BLaER1 treated with 17β-estradiol and CSF1 and Interleukin-3, amounts not matched to agents 10 nM and 100 nM (cell line): Measurements from ENCODE around the gene PPP1R12A.
"Not testable (repeated sequence)": the region's sequence is repeated elsewhere in the genome, so short reads cannot be mapped to it uniquely, and the experiment has no call there.

Experiments
- H3K27ac ChIP-seq, 11 experiments: shearing (Covaris generic); formaldehyde crosslinking; 2 replicates each; pipeline ENCODE4 v1.8.1; 2022
- H3K27me3 ChIP-seq, 11 experiments: shearing (Covaris generic); formaldehyde crosslinking; 2 replicates each; pipeline ENCODE4 v1.8.1; 2022
- H3K36me3 ChIP-seq, 11 experiments: shearing (Covaris generic); formaldehyde crosslinking; 2 replicates each; pipeline ENCODE4 v1.8.1; 2022
- H3K4me1 ChIP-seq, 10 experiments: shearing (Covaris generic); formaldehyde crosslinking; 2 replicates each; pipeline ENCODE4 v1.8.1; 2022
- H3K4me2 ChIP-seq, 11 experiments: shearing (Covaris generic); formaldehyde crosslinking; 2 replicates each; pipeline ENCODE4 v1.8.1; 2022
- H3K4me3 ChIP-seq, 10 experiments: shearing (Covaris generic); formaldehyde crosslinking; 2 replicates each; pipeline ENCODE4 v1.8.1; 2022
- H3K9ac ChIP-seq, 11 experiments: shearing (Covaris generic); formaldehyde crosslinking; 2 replicates each; pipeline ENCODE4 v1.8.1; 2022
- H3K9me3 ChIP-seq, 11 experiments: shearing (Covaris generic); formaldehyde crosslinking; replicated peaks in 1 of 11; 2 replicates each; pipeline ENCODE4 v1.8.1; 2022
- H4K20me1 ChIP-seq, 11 experiments: shearing (Covaris generic); formaldehyde crosslinking; 2 replicates each; pipeline ENCODE4 v1.8.1; 2022
- Cebpa-rat ChIP-seq, 11 experiments: shearing (Covaris generic); IDR thresholded peaks; 2 replicates each; pipeline ENCODE4 v1.8.1; 2022

The PPP1R12A gene

DNA sequence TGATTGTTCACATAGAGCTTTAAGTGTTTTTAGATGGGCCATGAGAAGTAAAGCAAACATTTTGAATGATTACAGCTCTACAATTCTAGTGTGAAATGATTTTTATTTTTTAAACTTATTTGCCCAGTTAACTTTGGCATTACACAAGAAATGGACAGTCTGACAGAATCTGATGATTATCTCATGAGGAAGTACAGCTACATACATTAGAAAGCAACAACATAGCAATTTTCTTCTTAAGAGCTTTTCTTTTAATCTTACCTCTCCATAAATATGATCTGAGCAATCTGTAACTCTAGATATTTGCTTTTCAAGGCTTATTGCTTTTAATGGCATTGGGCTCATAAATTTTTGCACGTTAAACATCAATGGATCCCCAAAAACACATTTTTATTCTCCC lies 26.5 kb upstream of the PPP1R12A start:
- Histone ChIP-seq H3K27me3 (no peaks in the 10 kb centered on the region), H3K9me3 (peaks cover 6 to 32% (median 23%) of the 10 kb centered on the region in 11 experiments; a peak in 17 of 22 replicates), H3K9ac (no peak overlapping the region), H3K4me3 (no peak overlapping the region), H3K36me3 (no peaks in the 10 kb centered on the region), H3K4me1 (peaks cover 22 to 54% (median 35%) of the 10 kb centered on the region in 10 experiments), H3K4me2 (peak overlapping the region in 4 of 11 experiments; percentile 19 to 57 (median 44); a peak in 5 of 22 replicates), H4K20me1 (no peaks in the 10 kb centered on the region), H3K27ac (peak overlapping the region in 6 of 11 experiments; percentile 57 to 78 (median 74); a peak in 5 of 22 replicates)
- no peak for TF ChIP-seq Cebpa-rat (IDR thresholded peaks at IDR 0.05)

DNA sequence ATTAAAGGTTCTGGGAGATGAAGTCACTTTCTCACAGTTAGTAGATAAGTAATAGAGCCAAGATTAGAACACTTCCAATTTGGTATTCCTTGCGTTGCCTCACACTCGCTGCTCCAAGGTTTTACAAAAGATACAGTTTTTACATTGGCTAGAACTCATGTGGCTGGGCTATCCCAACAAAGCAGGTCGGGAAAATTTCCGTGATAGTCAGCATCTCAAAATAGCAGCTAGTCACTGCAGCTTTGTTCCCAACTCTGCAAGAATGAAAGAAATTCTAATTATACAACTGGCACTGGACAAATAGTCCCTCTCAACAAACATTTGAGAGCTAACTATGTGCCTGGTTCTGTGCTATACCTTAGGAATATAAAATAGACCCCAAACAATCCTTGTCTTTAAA lies 24.6 kb upstream of the PPP1R12A start:
- H3K4me1 ChIP-seq: peaks cover 22 to 44% (median 32%) of the 10 kb centered on the region in 10 experiments
- no peaks in the 10 kb centered on the region for H3K27me3 ChIP-seq
- no peak overlapping the region; a peak in 1 of 20 replicates for H3K4me3 ChIP-seq
- H3K27ac ChIP-seq: peak overlapping the region in 7 of 11 experiments; percentile 56 to 78 (median 74); a peak in 13 of 22 replicates
- peaks cover 23 to 51% (median 40%) of the 10 kb centered on the region in 11 experiments for H3K9me3 ChIP-seq
- peaks cover 0 to 8% (median 0%) of the 10 kb centered on the region in 11 experiments; a peak in 6 of 22 replicates for H3K36me3 ChIP-seq
- peak overlapping the region in 8 of 11 experiments; percentile 51 to 82 (median 74); a peak in 15 of 22 replicates for H3K4me2 ChIP-seq
- H3K9ac ChIP-seq: no peak overlapping the region
- no peaks in the 10 kb centered on the region for H4K20me1 ChIP-seq
- no peak for TF ChIP-seq Cebpa-rat (IDR thresholded peaks at IDR 0.05)

DNA sequence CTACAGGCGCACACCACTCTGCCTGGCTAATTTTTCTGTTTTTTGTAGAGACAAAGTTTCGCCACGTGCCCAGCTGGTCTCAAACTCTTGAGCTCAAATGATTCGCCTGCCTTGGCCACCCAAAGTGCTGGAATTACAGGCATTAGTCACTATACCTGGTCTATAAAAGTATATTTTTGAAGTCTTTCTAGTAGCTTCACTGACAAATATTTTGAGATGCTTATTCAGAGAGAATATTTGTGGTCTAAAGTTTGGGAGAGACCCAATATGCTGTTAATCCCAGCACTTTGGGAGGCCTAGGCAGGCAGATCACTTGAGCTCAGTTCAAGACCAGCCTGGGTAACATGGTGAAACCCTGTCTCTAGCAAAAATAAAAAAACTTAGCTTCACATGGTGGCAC lies 22.0 kb upstream of the PPP1R12A start:
- H3K36me3 ChIP-seq: peaks cover 0 to 8% (median 0%) of the 10 kb centered on the region in 11 experiments; a peak in 6 of 22 replicates
- H3K4me2 ChIP-seq: no peak overlapping the region
- no peak overlapping the region for H3K9ac ChIP-seq
- no peaks in the 10 kb centered on the region for H3K27me3 ChIP-seq
- TF ChIP-seq Cebpa-rat (IDR thresholded peaks at IDR 0.05): no peak
- H3K4me1 ChIP-seq: peaks cover 13 to 33% (median 25%) of the 10 kb centered on the region in 10 experiments
- no peaks in the 10 kb centered on the region for H4K20me1 ChIP-seq
- peaks cover 31 to 60% (median 44%) of the 10 kb centered on the region in 11 experiments for H3K9me3 ChIP-seq
- no peak overlapping the region for H3K27ac ChIP-seq
- no peak overlapping the region for H3K4me3 ChIP-seq

DNA sequence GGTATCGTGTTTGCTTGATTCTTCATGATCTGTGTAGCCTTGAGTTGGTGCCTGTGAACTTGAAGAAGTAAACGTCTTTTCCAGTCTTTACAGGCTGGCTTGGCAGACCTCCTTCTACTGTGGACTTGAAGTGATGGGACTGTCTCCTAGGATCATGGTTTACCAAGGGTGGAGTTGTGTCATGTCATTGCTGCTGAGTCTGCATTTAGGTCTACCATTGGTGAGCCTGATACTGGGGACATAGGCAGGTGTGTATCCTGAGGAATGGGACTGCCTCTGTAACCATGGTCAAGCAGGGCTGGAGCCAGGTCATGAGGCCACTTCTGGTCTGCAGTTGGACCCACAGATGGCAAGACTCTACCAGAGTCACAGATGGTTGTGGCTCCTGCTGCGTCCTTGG lies 20.7 kb upstream of the PPP1R12A start:
- Histone ChIP-seq H3K36me3 (peaks cover 0 to 8% (median 0%) of the 10 kb centered on the region in 11 experiments; a peak in 6 of 22 replicates), H3K27ac (no peak overlapping the region), H3K4me1 (peaks cover 11 to 20% (median 14%) of the 10 kb centered on the region in 10 experiments; a peak in 19 of 20 replicates), H3K9me3 (peaks cover 27 to 52% (median 41%) of the 10 kb centered on the region in 11 experiments), H4K20me1 (no peaks in the 10 kb centered on the region), H3K9ac (no peak overlapping the region), H3K27me3 (no peaks in the 10 kb centered on the region), H3K4me2 (no peak overlapping the region), H3K4me3 (no peak overlapping the region)
- no peak for TF ChIP-seq Cebpa-rat (IDR thresholded peaks at IDR 0.05)

DNA sequence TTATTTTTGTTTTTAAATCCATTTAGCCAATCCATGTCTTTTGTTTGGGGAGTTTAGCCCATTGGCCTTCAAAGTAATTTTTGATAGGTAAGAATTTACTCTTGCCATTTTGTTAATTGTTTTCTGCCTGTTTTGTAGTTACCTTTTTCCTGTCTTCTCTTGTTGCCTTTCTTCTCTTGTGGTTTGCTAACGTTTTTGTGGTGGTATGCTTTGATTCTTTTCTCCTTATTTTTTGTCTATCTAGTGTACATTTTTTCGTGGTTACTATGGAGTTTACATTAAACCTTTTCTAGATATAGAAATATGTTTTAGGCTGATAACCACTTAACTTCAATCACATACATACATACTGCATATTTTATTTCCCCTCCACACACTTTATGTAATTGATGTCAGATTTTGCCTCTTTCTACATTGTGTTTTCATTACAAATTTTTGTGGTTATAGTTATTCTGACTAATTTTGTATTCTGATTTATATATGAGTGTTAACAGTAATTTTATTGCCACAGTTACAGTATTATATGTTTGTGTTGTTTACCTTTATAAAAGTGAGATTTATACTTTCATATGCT lies 19.2 kb upstream of the PPP1R12A start:
- Histone ChIP-seq H3K27me3 (no peaks in the 10 kb centered on the region), H3K9me3 (peaks cover 27 to 51% (median 39%) of the 10 kb centered on the region in 11 experiments), H3K4me3 (no peak overlapping the region), H4K20me1 (no peaks in the 10 kb centered on the region), H3K36me3 (peaks cover 0 to 8% (median 0%) of the 10 kb centered on the region in 11 experiments; a peak in 6 of 22 replicates), H3K4me2 (no peak overlapping the region; a peak in 2 of 22 replicates), H3K27ac (no peak overlapping the region), H3K4me1 (peaks cover 0 to 6% (median under 1%) of the 10 kb centered on the region in 10 experiments; a peak in 9 of 20 replicates), H3K9ac (no peak overlapping the region)
- TF ChIP-seq Cebpa-rat (IDR thresholded peaks at IDR 0.05): no peak

DNA sequence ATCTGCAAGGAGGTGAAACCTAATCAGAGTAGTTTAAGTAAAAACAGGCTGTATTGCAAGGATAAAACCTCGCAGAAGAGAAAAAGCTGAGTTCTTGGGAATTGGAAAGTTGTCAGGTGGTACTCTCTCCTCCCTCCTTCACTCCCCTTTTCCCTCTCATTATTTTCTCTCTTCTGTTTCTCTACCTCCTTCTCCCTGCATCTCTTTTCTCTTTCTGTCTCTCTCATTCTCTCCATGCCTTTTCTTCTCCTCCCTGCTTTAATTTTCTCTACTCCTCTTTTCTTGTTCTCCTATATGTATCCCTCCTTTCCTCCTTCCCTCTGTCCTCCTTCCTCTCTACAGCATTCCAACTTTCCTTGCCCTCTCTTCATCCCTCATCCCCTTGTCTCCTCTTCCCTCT lies 14.2 kb upstream of the PPP1R12A start:
- Histone ChIP-seq H3K9me3 (peaks cover 0 to 9% (median 6%) of the 10 kb centered on the region in 11 experiments; a peak in 14 of 22 replicates), H4K20me1 (no peaks in the 10 kb centered on the region), H3K4me2 (no peak overlapping the region), H3K9ac (no peak overlapping the region), H3K27me3 (no peaks in the 10 kb centered on the region), H3K4me3 (no peak overlapping the region), H3K4me1 (no peaks in the 10 kb centered on the region; a peak in 1 of 20 replicates), H3K27ac (no peak overlapping the region), H3K36me3 (no peaks in the 10 kb centered on the region)
- no peak for TF ChIP-seq Cebpa-rat (IDR thresholded peaks at IDR 0.05)

DNA sequence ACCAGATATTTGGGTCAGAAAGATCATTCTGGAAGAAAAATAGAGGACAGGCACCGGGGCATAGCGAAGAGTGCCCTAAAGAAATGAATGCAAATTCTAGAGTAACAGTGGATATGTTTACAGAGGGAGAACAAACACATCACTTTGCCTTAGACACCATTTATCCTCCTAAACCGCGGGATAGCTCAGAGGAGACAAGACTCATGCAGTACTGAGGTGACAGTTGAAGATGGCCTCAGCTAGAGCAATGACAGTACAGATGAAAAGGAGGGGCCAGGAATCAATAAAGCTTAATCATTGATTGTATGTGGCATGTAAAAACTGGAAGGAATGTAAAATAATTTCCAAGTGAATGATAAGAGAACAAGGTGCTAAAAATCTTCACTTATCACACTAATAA lies 10.5 kb upstream of the PPP1R12A start:
- no peaks in the 10 kb centered on the region for H3K27me3 ChIP-seq
- H3K4me2 ChIP-seq: no peak overlapping the region
- H3K9ac ChIP-seq: no peak overlapping the region
- H4K20me1 ChIP-seq: no peaks in the 10 kb centered on the region
- no peaks in the 10 kb centered on the region for H3K9me3 ChIP-seq
- H3K4me1 ChIP-seq: peaks cover 0 to under 1% (median 0%) of the 10 kb centered on the region in 10 experiments; a peak in 2 of 20 replicates
- no peak for TF ChIP-seq Cebpa-rat (IDR thresholded peaks at IDR 0.05)
- H3K27ac ChIP-seq: no peak overlapping the region
- no peak overlapping the region for H3K4me3 ChIP-seq
- H3K36me3 ChIP-seq: no peaks in the 10 kb centered on the region

DNA sequence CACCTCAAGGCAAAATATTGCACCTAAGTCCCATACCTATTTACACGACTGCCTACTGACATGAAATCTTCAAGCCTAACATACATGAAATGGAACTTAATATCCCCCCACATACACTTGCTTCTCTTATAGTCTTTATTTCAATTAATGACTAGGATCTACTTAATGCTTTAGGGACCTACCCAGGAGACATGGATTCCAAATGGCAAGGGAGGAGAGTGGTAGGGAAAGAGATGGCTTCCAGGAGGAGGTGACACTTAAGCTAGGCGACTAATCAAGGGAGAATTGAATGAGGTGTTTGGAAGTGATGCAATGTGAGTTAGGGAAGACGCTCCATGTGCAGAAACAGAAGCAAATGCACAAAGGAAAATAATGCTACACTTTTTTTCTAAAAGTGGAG lies 9.7 kb upstream of the PPP1R12A start:
- no peaks in the 10 kb centered on the region for H3K9me3 ChIP-seq
- TF ChIP-seq Cebpa-rat (IDR thresholded peaks at IDR 0.05): no peak
- no peak overlapping the region for H3K4me2 ChIP-seq
- H3K9ac ChIP-seq: no peak overlapping the region
- no peaks in the 10 kb centered on the region for H3K36me3 ChIP-seq
- peaks cover 0 to 9% (median 7%) of the 10 kb centered on the region in 10 experiments; a peak in 11 of 20 replicates for H3K4me1 ChIP-seq
- no peaks in the 10 kb centered on the region for H4K20me1 ChIP-seq
- H3K27ac ChIP-seq: no peak overlapping the region
- H3K4me3 ChIP-seq: no peak overlapping the region
- H3K27me3 ChIP-seq: no peaks in the 10 kb centered on the region

DNA sequence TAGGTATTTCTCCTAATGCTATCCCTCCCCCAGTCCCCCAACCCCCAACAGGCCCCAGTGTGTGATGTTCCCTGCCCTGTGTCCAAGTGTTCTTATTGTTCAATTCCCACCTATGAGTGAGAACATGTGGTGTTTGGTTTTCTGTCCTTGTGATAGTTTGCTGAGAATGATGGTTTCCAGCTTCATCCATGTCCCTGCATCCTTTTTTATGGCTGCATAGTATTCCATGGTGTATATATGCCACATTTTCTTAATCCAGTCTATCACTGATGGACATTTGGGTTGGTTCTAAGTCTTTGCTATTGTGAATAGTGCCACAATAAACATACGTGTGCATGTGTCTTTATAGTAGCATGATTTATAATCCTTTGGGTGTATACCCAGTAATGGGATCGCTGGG lies 7.9 kb upstream of the PPP1R12A start:
- not testable (repeated sequence) for H3K27ac ChIP-seq

More for the DNA sequence above, 7.9 kb upstream of the PPP1R12A start:
- not testable (repeated sequence) for H3K9ac ChIP-seq, H3K9me3 ChIP-seq, H3K27me3 ChIP-seq, H3K36me3 ChIP-seq, H4K20me1 ChIP-seq, H3K4me3 ChIP-seq, H3K4me2 ChIP-seq
- H3K4me1 ChIP-seq: peaks cover 0 to 20% (median 10%) of the 10 kb centered on the region in 10 experiments; a peak in 11 of 20 replicates
